Measurements from ENCODE around the gene RIMKLB. TPM values are rescaled to one million over a fixed set of nuclear protein-coding genes. Genes with fewer than 3 reads are reported as not detected.
A peak's percentile ranks its signal among the peaks of the same experiment; 100 is the strongest.

Gene RIMKLB
- total RNA-seq, 1 experiment from 2014 or later = 87.7 TPM

- peak overlapping the region; percentile 30 for H3K9ac ChIP-seq (ENCODE audit: extremely low read depth, insufficient read length, low read length)
- H3K79me2 ChIP-seq (ENCODE audit: insufficient read depth, low read length) = no peaks in the 10 kb centered on the region
- peaks cover 9% of the 10 kb centered on the region; the same call in 1 of the 2 replicates for H3K4me1 ChIP-seq (ENCODE audit: insufficient read depth, low read length)
- no peaks in the 10 kb centered on the region for H3K27me3 Mint-ChIP-seq (ENCODE audit: low read depth)
- no peak overlapping the region for H4K5ac ChIP-seq (ENCODE audit: insufficient read length, low read depth, low read length)
- peak overlapping the region; percentile 97 for H3K27ac ChIP-seq (ENCODE audit: insufficient read length, low read depth, low read length)
- no peak overlapping the region for H3K23ac ChIP-seq (ENCODE audit: insufficient read length, low read depth, low read length)
- H2BK15ac ChIP-seq (ENCODE audit: low read depth, low read length) = no peak overlapping the region
- no peaks in the 10 kb centered on the region for H4K20me1 ChIP-seq (ENCODE audit: control insufficient read depth, insufficient read depth, insufficient read length)
- no peak overlapping the region for H2BK120ac ChIP-seq (ENCODE audit: low read depth, low read length, poor library complexity, severe bottlenecking)
- H3K18ac ChIP-seq (ENCODE audit: insufficient read length, low read depth, low read length) = no peak overlapping the region
- H3K4me2 ChIP-seq (ENCODE audit: insufficient read depth, insufficient read length, low read length) = peak overlapping the region; percentile 44
- H3K23me2 ChIP-seq (ENCODE audit: insufficient read length, low read depth, low read length, poor library complexity, severe bottlenecking) = no peaks in the 10 kb centered on the region
- H2BK5ac ChIP-seq (ENCODE audit: insufficient read length, low read length) = peak overlapping the region; percentile 87
- peaks cover 53 to 57% of the 10 kb centered on the region in 2 experiments for H3K4me1 Mint-ChIP-seq
- H2BK20ac ChIP-seq (ENCODE audit: low read depth, low read length, poor library complexity, severe bottlenecking) = no peak overlapping the region
- no peak overlapping the region for H3K14ac ChIP-seq (ENCODE audit: insufficient read depth, low read length)
- H2BK12ac ChIP-seq (ENCODE audit: insufficient read length, low read depth, low read length) = peak overlapping the region; percentile 86
- H3K4ac ChIP-seq (ENCODE audit: low read depth, low read length) = no peak overlapping the region
- H3K36me3 Mint-ChIP-seq (ENCODE audit: insufficient read depth in 1 of 3, low read depth in 3 of 3) = no peaks in the 10 kb centered on the region; a peak in 1 of 7 replicates
- no peak overlapping the region for H4K8ac ChIP-seq (replicated peaks; ENCODE audit: insufficient read length, low read depth, low read length)
- no peak for TF ChIP-seq CTCF (conservative IDR thresholded peaks at IDR 0.05)
- H2AK5ac ChIP-seq (ENCODE audit: insufficient read length, low read length) = no peak overlapping the region
- no peak overlapping the region for H3T11ph ChIP-seq (ENCODE audit: low read length)
- no peak overlapping the region for H3K56ac ChIP-seq (ENCODE audit: insufficient read length, low read depth, low read length)
- H3K9me3 Mint-ChIP-seq = no peaks in the 10 kb centered on the region
- H3K4me3 Mint-ChIP-seq = peak overlapping the region in 1 of 2 experiments; percentile 47; a peak in 2 of 5 replicates
- peak overlapping the region; percentile 92 to 96 (median 96) for H3K27ac Mint-ChIP-seq
- no peaks in the 10 kb centered on the region for H3K79me1 ChIP-seq (ENCODE audit: insufficient read depth, low read depth, low read length, poor library complexity, severe bottlenecking)
- no peak overlapping the region for H2AFZ ChIP-seq (ENCODE audit: low read length)
- no CpG with 5 or more reads among the region's 5 CpGs for WGBS (ENCODE audit: extremely low coverage, insufficient read length, low lambda C conversion rate)
- no peaks in the 10 kb centered on the region for H3K27me3 ChIP-seq (ENCODE audit: insufficient read depth, low read length)
- DNase-seq = no peak
- no peaks in the 10 kb centered on the region for H3K9me3 ChIP-seq (ENCODE audit: control insufficient read depth, low read depth, low read length)
- H4K91ac ChIP-seq (ENCODE audit: insufficient read length, low read depth, low read length) = no peak overlapping the region
Measured at GRCh38 chr12:8813572-8814357, 116.0 kb downstream of the RIMKLB start.

Measured in H9 (cell line).